Mucosa of stomach (tissue), 1 donor: Measurements from ENCODE around the gene IGF2BP2.
"Not testable (repeated sequence)": the region's sequence is repeated elsewhere in the genome, so short reads cannot be mapped to it uniquely, and the experiment has no call there.

Source experiments
- H3K27me3 ChIP-seq: one replicate; pipeline ENCODE4 v1.7.0; 2013; ENCODE audit warnings: mild to moderate bottlenecking, low read length; ENCODE audit not compliant: control insufficient read depth, insufficient read depth
- H3K36me3 ChIP-seq: one replicate; pipeline ENCODE4 v1.7.0; 2013; ENCODE audit warnings: low read length; ENCODE audit not compliant: control insufficient read depth, insufficient read depth
- H3K4me1 ChIP-seq: one replicate; pipeline ENCODE4 v1.7.0; 2013; ENCODE audit warnings: mild to moderate bottlenecking, low read length; ENCODE audit not compliant: control insufficient read depth, insufficient read depth
- H3K4me3 ChIP-seq: one replicate; pipeline ENCODE4 v1.7.0; 2013; ENCODE audit warnings: low read length
- H3K9ac ChIP-seq: one replicate; pipeline ENCODE4 v1.7.0; 2013; ENCODE audit warnings: mild to moderate bottlenecking, low read length, moderate library complexity
- H3K9me3 ChIP-seq: one replicate; pipeline ENCODE4 v1.7.0; 2013; ENCODE audit warnings: mild to moderate bottlenecking, low read length, moderate library complexity; ENCODE audit not compliant: control insufficient read depth
- donor health status: Pancreatic carcinoma.

The IGF2BP2 gene

GRCh38 chr3:185818267-185818875 is 6.5 kb downstream of the IGF2BP2 start:
- Histone ChIP-seq H3K4me1 (no peaks in the 10 kb centered on the region), H3K9ac (no peak overlapping the region), H3K27me3 (no peaks in the 10 kb centered on the region), H3K36me3 (no peaks in the 10 kb centered on the region), H3K4me3 (no peak overlapping the region), H3K9me3 (no peaks in the 10 kb centered on the region)

GRCh38 chr3:185815391-185816282 is 9.2 kb downstream of the IGF2BP2 start:
- Histone ChIP-seq H3K27me3 (no peaks in the 10 kb centered on the region), H3K4me3 (no peak overlapping the region), H3K9me3 (no peaks in the 10 kb centered on the region)

DNA sequence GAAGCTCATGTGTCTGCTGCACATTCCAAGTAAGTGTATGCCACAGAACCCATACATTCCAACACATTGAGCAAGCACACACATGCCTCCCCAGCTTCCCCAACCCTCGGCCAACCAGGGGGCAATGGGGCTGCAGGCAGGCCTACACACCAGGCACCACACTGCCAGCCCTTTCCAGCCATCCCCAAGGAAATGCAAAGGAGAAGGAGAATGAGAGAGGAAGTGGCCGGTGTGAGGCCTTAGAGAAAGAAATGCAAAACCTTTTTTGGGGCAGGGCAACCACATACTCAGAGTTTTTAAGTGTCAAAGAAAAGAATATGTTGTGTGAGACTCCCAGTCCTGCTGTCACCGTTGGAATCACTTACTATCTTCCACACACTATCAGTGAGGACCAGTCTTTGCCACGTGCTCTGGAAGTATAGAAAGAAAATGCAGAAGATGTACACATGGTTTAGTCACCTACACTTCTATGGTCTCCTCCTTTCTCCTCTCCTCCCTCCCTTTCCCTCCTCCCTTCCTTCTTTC is 11.1 kb downstream of the IGF2BP2 start:
- no peaks in the 10 kb centered on the region for H3K27me3 ChIP-seq
- no peaks in the 10 kb centered on the region for H3K36me3 ChIP-seq
- no peak overlapping the region for H3K4me3 ChIP-seq
- H3K9ac ChIP-seq, result no peak overlapping the region
- no peaks in the 10 kb centered on the region for H3K4me1 ChIP-seq
- no peaks in the 10 kb centered on the region for H3K9me3 ChIP-seq

More at GRCh38 chr3:185815391-185816282, 9.2 kb downstream of the IGF2BP2 start:
- Histone ChIP-seq H3K36me3 (no peaks in the 10 kb centered on the region), H3K9ac (no peak overlapping the region), H3K4me1 (no peaks in the 10 kb centered on the region)

- Histone ChIP-seq H3K27me3 (no peaks in the 10 kb centered on the region), H3K9me3 (no peaks in the 10 kb centered on the region), H3K36me3 (no peaks in the 10 kb centered on the region), H3K4me3 (no peak overlapping the region), H3K9ac (no peak overlapping the region), H3K4me1 (no peaks in the 10 kb centered on the region)
Observed at GRCh38 chr3:185813205-185813604, 11.6 kb downstream of the IGF2BP2 start.

DNA sequence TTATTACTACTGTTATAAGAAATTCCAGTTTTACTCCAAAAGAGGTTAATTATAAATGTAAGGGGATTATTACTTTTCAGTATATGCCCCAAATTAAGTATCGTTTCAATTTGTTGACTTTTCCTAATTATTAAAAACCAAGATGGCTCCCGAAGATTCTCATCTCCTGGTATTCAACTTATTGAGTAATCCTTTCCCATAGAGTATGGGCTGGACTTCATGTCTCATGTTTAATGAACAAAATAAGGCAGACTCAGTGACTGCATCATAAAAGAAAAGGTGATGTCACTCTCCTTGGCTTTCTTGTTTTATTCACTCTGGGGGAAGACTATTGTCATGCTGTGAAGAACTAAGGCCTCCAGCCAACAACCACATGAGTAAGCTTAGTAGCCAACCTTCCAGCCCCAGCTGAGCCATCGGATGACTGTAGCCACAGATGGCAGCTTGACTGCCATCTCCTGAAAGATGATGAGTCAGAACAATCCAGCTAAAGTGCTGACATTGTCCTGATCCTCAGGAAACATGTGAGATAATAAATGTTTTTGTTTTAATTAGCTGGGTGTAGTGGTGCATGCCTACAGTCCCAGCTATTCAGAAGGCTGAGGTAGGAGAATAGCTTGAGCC is 17.3 kb downstream of the IGF2BP2 start:
- no peaks in the 10 kb centered on the region for H3K27me3 ChIP-seq
- no peaks in the 10 kb centered on the region for H3K36me3 ChIP-seq
- no peak overlapping the region for H3K4me3 ChIP-seq
- H3K4me1 ChIP-seq, result no peaks in the 10 kb centered on the region
- no peaks in the 10 kb centered on the region for H3K9me3 ChIP-seq
- H3K9ac ChIP-seq, result no peak overlapping the region

DNA sequence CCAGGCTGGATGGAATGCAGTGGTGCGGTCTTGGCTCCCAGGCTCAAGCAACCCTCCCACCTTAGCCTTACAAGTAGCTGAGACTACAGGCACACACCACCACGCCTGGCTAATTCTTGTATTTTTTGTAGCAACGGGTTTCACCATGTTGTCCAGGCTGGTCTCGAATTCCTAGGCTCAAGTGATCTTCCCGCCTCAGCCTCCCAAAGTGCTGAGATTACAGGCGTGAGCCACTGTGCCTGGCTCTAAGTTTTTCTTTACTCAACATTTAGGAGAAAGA is 26.1 kb downstream of the IGF2BP2 start:
- not testable (repeated sequence) for H3K4me3 ChIP-seq, H3K9me3 ChIP-seq, H3K27me3 ChIP-seq, H3K9ac ChIP-seq, H3K36me3 ChIP-seq
- peaks cover 26% of the 10 kb centered on the region for H3K4me1 ChIP-seq

- peaks cover 26% of the 10 kb centered on the region for H3K4me1 ChIP-seq
- no peak overlapping the region for H3K4me3 ChIP-seq
- H3K9me3 ChIP-seq, result no peaks in the 10 kb centered on the region
- no peak overlapping the region for H3K9ac ChIP-seq
- H3K27me3 ChIP-seq, result no peaks in the 10 kb centered on the region
- no peaks in the 10 kb centered on the region for H3K36me3 ChIP-seq
Observed at GRCh38 chr3:185797993-185798830, 26.6 kb downstream of the IGF2BP2 start.

DNA sequence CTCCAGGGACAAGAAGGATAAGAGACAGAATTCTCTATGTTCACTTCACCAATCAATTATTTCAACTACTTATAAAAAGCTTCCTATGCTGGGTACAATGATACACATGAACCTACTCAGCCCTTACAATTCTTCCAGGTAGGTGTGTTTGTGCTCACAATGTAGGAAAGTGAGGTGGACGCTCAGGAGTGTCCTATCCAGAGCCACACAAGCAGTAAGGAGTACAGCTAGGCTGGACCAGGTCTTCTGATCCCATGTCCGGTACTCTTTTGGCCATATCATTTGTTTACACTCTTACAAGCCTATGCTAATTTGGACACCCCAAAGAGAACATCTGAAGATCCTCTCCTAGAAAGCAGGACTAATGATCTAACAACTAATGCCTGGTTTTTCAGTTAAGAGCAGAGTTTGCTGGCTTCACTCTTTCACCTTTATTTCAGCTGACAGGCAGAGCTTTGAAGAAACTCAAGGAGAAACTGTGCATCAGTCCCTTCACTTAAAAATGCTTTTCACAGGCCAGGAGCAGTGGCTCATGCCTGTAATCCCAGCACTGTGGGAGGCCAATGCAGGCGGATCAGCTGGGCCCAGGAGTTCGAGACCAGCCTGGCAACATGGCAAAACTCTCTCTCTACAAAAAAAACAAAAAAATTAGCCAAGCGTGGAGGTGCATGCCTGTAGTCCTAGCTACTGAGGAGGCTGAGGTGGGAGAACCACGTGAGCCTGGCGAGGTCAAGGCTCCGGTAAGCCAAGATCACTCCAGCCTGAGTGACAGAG is 27.5 kb downstream of the IGF2BP2 start:
- H3K4me1 ChIP-seq, result peaks cover 26% of the 10 kb centered on the region
- H3K27me3 ChIP-seq, result no peaks in the 10 kb centered on the region
- no peak overlapping the region for H3K4me3 ChIP-seq
- no peaks in the 10 kb centered on the region for H3K9me3 ChIP-seq
- no peaks in the 10 kb centered on the region for H3K36me3 ChIP-seq
- no peak overlapping the region for H3K9ac ChIP-seq

DNA sequence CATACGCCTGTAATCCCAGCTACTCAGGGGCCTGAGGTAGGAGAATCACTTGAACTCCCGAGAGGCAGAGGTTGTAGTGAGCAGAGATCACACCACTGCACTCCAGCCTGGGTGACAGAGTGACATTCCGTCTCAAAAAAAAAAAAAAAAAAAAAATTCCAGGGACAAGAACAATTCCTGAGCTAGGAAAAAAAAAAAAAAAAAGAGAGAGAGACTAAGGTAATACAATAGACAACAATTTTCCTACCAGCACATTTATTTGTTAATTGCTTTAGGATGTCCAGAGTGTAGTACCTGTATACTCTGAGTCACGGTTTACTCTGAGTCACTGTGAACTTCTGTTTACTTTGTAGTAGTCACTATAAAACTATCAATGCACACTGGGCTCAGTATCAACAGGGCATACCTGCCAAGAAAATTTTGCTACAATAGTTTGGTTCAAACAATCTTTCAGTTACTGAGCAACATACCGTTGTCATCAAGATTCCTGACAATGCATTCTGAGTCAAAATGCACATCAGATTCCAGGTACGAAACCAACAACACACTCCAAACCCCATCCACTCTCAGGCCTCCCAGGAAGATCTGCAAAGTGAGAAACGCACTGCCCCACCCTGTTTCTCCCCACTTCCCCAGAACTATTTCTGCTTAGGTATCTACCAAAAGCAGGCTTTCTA is 28.3 kb downstream of the IGF2BP2 start:
- Histone ChIP-seq H3K4me1 (peaks cover 26% of the 10 kb centered on the region), H3K4me3 (no peak overlapping the region), H3K27me3 (no peaks in the 10 kb centered on the region), H3K9me3 (no peaks in the 10 kb centered on the region), H3K9ac (no peak overlapping the region), H3K36me3 (no peaks in the 10 kb centered on the region)

GRCh38 chr3:185793381-185793780 is 31.5 kb downstream of the IGF2BP2 start:
- no peaks in the 10 kb centered on the region for H3K9me3 ChIP-seq
- H3K9ac ChIP-seq, result no peak overlapping the region
- no peaks in the 10 kb centered on the region for H3K36me3 ChIP-seq
- peaks cover 26% of the 10 kb centered on the region for H3K4me1 ChIP-seq
- no peak overlapping the region for H3K4me3 ChIP-seq
- H3K27me3 ChIP-seq, result no peaks in the 10 kb centered on the region

GRCh38 chr3:185792955-185793354 is 31.9 kb downstream of the IGF2BP2 start:
- peaks cover 24% of the 10 kb centered on the region for H3K4me1 ChIP-seq
- H3K27me3 ChIP-seq, result no peaks in the 10 kb centered on the region
- no peak overlapping the region for H3K4me3 ChIP-seq
- H3K9ac ChIP-seq, result no peak overlapping the region
- H3K9me3 ChIP-seq, result no peaks in the 10 kb centered on the region
- H3K36me3 ChIP-seq, result no peaks in the 10 kb centered on the region
